Left renal pelvis (tissue), 4 donors: ENCODE results near the gene PPP4R3B. TPM values are rescaled to one million over a fixed set of nuclear protein-coding genes. Genes with fewer than 3 reads are reported as not detected.

Experiments used
- DNase-seq, 4 donors: peaks; one replicate each; pipeline ENCODE4 v3.0.0-alpha.2; 2013; ENCODE audit warnings: low read depth in 4 of 4, low spot score in 3 of 4
- polyA plus RNA-seq, 4 donors: library from polyadenylated mRNA; unstranded; fragments of 120-200 nt; gene quantifications; one replicate each; pipeline ENCODE4 v1.2.1, GENCODE V29; 2013; ENCODE audit not compliant: insufficient read length in 4 of 4

The PPP4R3B gene
- 10 to 100 TPM; 67.1 to 92.8 (median 78.4) TPM for polyA plus RNA-seq

- peak; percentile 97 to 99 (median 98) for DNase-seq
Observed at GRCh38 chr2:55617175-55618024, at the start of gene PPP4R3B. TSS of gene PPP4R3B (minus strand) at chr2:55617622. CDS start at chr2:55617285, 337 bp downstream.

- no peak for DNase-seq
Observed at GRCh38 chr2:55653255-55653654, 35.8 kb upstream of the PPP4R3B start.

- DNase-seq = no peak
Observed at GRCh38 chr2:55649211-55649610, 31.8 kb upstream of the PPP4R3B start.

GRCh38 chr2:55636831-55637230, 19.4 kb upstream of the PPP4R3B start:
- DNase-seq = no peak

- DNase-seq = no peak
Observed at GRCh38 chr2:55628931-55629330, 11.5 kb upstream of the PPP4R3B start.

GRCh38 chr2:55627915-55628314, 10.5 kb upstream of the PPP4R3B start:
- DNase-seq = no peak

GRCh38 chr2:55621802-55622201, 4.4 kb upstream of the PPP4R3B start:
- DNase-seq = no peak

GRCh38 chr2:55620123-55620779, 2.8 kb upstream of the PPP4R3B start:
- no peak for DNase-seq

GRCh38 chr2:55618275-55619055, 1.0 kb upstream of the PPP4R3B start:
- peak in 3 of 4 donors; percentile 28 to 35 (median 35) for DNase-seq

GRCh38 chr2:55618025-55618274, 528 bp upstream of the PPP4R3B start:
- peak in 1 of 4 donors; percentile 7 for DNase-seq

- peak in 3 of 4 donors; percentile 39 to 59 (median 48) for DNase-seq
Observed at GRCh38 chr2:55616551-55617174, 759 bp downstream of the PPP4R3B start.

- no peak for DNase-seq
Observed at GRCh38 chr2:55611997-55612396, 5.4 kb downstream of the PPP4R3B start.

GRCh38 chr2:55610954-55611743, 6.3 kb downstream of the PPP4R3B start:
- no peak for DNase-seq

GRCh38 chr2:55609938-55610578, 7.4 kb downstream of the PPP4R3B start:
- no peak for DNase-seq

GRCh38 chr2:55609193-55609794, 8.1 kb downstream of the PPP4R3B start:
- no peak for DNase-seq

GRCh38 chr2:55607717-55608116, 9.7 kb downstream of the PPP4R3B start:
- DNase-seq = no peak

GRCh38 chr2:55604027-55604565, 13.3 kb downstream of the PPP4R3B start:
- DNase-seq = no peak

- DNase-seq = no peak
Observed at GRCh38 chr2:55601849-55602248, 15.6 kb downstream of the PPP4R3B start.
